Endothelial cell of umbilical vein (primary cell): ENCODE measurements around the gene CD84. TPM values are rescaled to one million over a fixed set of nuclear protein-coding genes. Genes with fewer than 3 reads are reported as not detected.

Experiments used
- BruUV-seq: library from RNA; stranded (reverse); fragments of 400-500 nt; replicated peaks from 2 replicates; lab custom pipeline; 2021; lab: Mats Ljungman, UMichigan
- CTCF ChIA-PET: fragments of 300-600, 350-600 bp; sonication (Branson Sonifier 250); formaldehyde crosslinking; loops from one replicate; lab custom pipeline; 2021; ENCODE audit warnings: antibody characterized with exemption, inconsistent platforms; lab: Charles Lee
- POLR2A ChIA-PET: fragments of 300-600, 350-600 bp; sonication (Branson Sonifier 250); formaldehyde crosslinking; loops from one replicate; lab custom pipeline; 2021; ENCODE audit warnings: antibody characterized with exemption, inconsistent platforms; lab: Charles Lee
- DNase-seq: peaks from one replicate; pipeline ENCODE4 v3.0.0-alpha.2; 2011; ENCODE audit warnings: low read depth, low spot score
- FAIRE-seq: peaks from 2 replicates; lab custom pipeline; 2011; peaks lifted over from hg19 to GRCh38; lab: Jason Lieb, UNC
- H2AFZ ChIP-seq: 2 replicates; pipeline ENCODE4 v1.6.0; 2012; ENCODE audit warnings: low read depth, low read length, control low read depth, inconsistent platforms
- H3K27ac ChIP-seq: 2 replicates; pipeline ENCODE4 v1.5.1; 2011; ENCODE audit warnings: low read depth, mild to moderate bottlenecking, control low read depth, low read length, moderate library complexity; ENCODE audit not compliant: insufficient read depth
- H3K27me3 ChIP-seq, 2 experiments: 2 replicates each; pipeline versions ENCODE4 v1.6.0 to v1.6.1; 2011; ENCODE audit warnings: low read length in 2 of 2, mixed read lengths in 1 of 2; ENCODE audit not compliant: control insufficient read depth in 2 of 2, insufficient read depth in 2 of 2
- H3K36me3 ChIP-seq, 2 experiments: 2 replicates in 1 of 2; 3 replicates in 1 of 2; pipeline ENCODE4 v1.5.1; 2011; ENCODE audit warnings: low read length in 2 of 2, mild to moderate bottlenecking in 1 of 2, moderate library complexity in 1 of 2; ENCODE audit not compliant: control insufficient read depth in 2 of 2, insufficient read depth in 2 of 2; ENCODE audit errors: extremely low read depth in 1 of 2
- H3K4me1 ChIP-seq: 3 replicates; pipeline ENCODE4 v1.5.1; 2011; ENCODE audit warnings: mild to moderate bottlenecking, low read length; ENCODE audit not compliant: control insufficient read depth, insufficient read depth; ENCODE audit errors: extremely low read depth
- H3K4me2 ChIP-seq: 2 replicates; pipeline ENCODE4 v1.6.1; 2011; ENCODE audit warnings: low read length, control low read depth, mixed read lengths; ENCODE audit not compliant: insufficient read depth
- H3K4me3 ChIP-seq, 3 experiments: fragments of 200-600 bp in 1 of 3; sonication (generic), shearing (Covaris generic) in 1 of 3; replicated peaks in 1 of 3; 2 replicates each; pipeline ENCODE4 v1.5.1; 2011 to 2016; ENCODE audit warnings: control low read depth in 3 of 3, low read length in 3 of 3, mild to moderate bottlenecking in 2 of 3, inconsistent platforms in 1 of 3, low read depth in 1 of 3, moderate library complexity in 1 of 3; ENCODE audit not compliant: insufficient read depth in 1 of 3
- H3K79me2 ChIP-seq: 2 replicates; pipeline ENCODE4 v1.6.0; 2012; ENCODE audit warnings: low read length, inconsistent platforms; ENCODE audit not compliant: control insufficient read depth, insufficient read depth
- H3K9ac ChIP-seq: replicated peaks from 2 replicates; pipeline ENCODE3; 2011; ENCODE audit warnings: low read length, control low read depth; ENCODE audit not compliant: insufficient read depth; ENCODE audit errors: extremely low read depth
- H3K9me1 ChIP-seq: replicated peaks from 3 replicates; pipeline ENCODE4 v1.6.0; 2011; ENCODE audit warnings: mild to moderate bottlenecking, low read length; ENCODE audit not compliant: control insufficient read depth, insufficient read depth; ENCODE audit errors: extremely low read depth
- H3K9me3 ChIP-seq: replicated peaks from 2 replicates; pipeline ENCODE4 v1.5.1; 2012; ENCODE audit warnings: low read length, inconsistent platforms; ENCODE audit not compliant: control insufficient read depth, insufficient read depth
- H4K20me1 ChIP-seq: replicated peaks from 2 replicates; pipeline ENCODE3; 2011; ENCODE audit warnings: mild to moderate bottlenecking, low read length; ENCODE audit not compliant: control insufficient read depth, insufficient read depth; ENCODE audit errors: extremely low read depth
- EZH2 ChIP-seq: IDR thresholded peaks from 2 replicates; pipeline ENCODE4 v1.6.1; 2012; ENCODE audit warnings: borderline replicate concordance, low read depth, mild to moderate bottlenecking, moderate library complexity, low read length, inconsistent platforms; ENCODE audit not compliant: severe bottlenecking
- FOS ChIP-seq: IDR thresholded peaks from 2 replicates; pipeline ENCODE4 v1.6.1; 2011; ENCODE audit warnings: mild to moderate bottlenecking, low read length, moderate library complexity, borderline replicate concordance; ENCODE audit not compliant: insufficient read depth
- GATA2 ChIP-seq: IDR thresholded peaks from 2 replicates; pipeline ENCODE4 v1.7.0; 2011; ENCODE audit warnings: low read depth, mild to moderate bottlenecking, moderate library complexity, mixed read lengths, low read length; ENCODE audit not compliant: insufficient read length, insufficient read depth
- JUN ChIP-seq: IDR thresholded peaks from 2 replicates; pipeline ENCODE4 v1.6.1; 2011; ENCODE audit warnings: borderline replicate concordance, low read depth; ENCODE audit not compliant: insufficient read length, insufficient read depth
- MYC ChIP-seq: IDR thresholded peaks from one replicate; pipeline ENCODE4 v1.6.1; 2011; ENCODE audit warnings: mild to moderate bottlenecking, low read depth, low read length
- POLR2A ChIP-seq: IDR thresholded peaks from 2 replicates; pipeline ENCODE4 v1.6.1; 2012; ENCODE audit warnings: low read depth, mild to moderate bottlenecking, control low read depth, low read length
- dilution Hi-C: fragments of 300-500 bp; cut with MboI; formaldehyde crosslinking; loops from one replicate; pipeline ENCODE4 v1.15.0; 2019; ENCODE audit warnings: low sequenced_read_pairs; ENCODE audit not compliant: extremely low pct_ligation_motif_present
- intact Hi-C: fragments of 100-400 bp; cut with micrococcal nuclease; formaldehyde crosslinking; loops from one replicate; pipeline ENCODE4 v1.10.0; 2022
- polyA plus RNA-seq, 4 experiments: library from polyadenylated mRNA; depleted of rRNA in 3 of 4; stranded (reverse) in 3 of 4; unstranded in 1 of 4; fragments of >200 nt; gene quantifications; 2 replicates each; pipeline versions ENCODE4 v1.2.1 to v1.2.3, GENCODE V29; 2011 to 2012; ENCODE audit warnings: missing spikeins in 1 of 4
- total RNA-seq: library from RNA; stranded (reverse); gene quantifications from 2 replicates; pipeline ENCODE4 v1.2.3, GENCODE V29; 2021
- TF ChIP-seq, protein P1 (sequence below): IDR thresholded peaks from 2 replicates; pipeline ENCODE4 v1.6.1; 2011; ENCODE audit not compliant: insufficient read depth, insufficient read length
- TF ChIP-seq, protein P2 (sequence below), 2 donors: IDR thresholded peaks; 1 replicate in 1 of 2; 2 replicates in 1 of 2; pipeline ENCODE4 v1.5.1; 2011; ENCODE audit warnings: low read length in 2 of 2, mild to moderate bottlenecking in 2 of 2, moderate library complexity in 2 of 2, control low read depth in 1 of 2, inconsistent platforms in 1 of 2, low read depth in 1 of 2; ENCODE audit not compliant: insufficient read depth in 1 of 2; ENCODE audit errors: extremely low read depth in 1 of 2

CD84 gene
- total and polyA plus RNA-seq, 2 donors (not counting 3 experiments of a cell fraction or from before 2014, with no cell fraction given), result not detected

DNA sequence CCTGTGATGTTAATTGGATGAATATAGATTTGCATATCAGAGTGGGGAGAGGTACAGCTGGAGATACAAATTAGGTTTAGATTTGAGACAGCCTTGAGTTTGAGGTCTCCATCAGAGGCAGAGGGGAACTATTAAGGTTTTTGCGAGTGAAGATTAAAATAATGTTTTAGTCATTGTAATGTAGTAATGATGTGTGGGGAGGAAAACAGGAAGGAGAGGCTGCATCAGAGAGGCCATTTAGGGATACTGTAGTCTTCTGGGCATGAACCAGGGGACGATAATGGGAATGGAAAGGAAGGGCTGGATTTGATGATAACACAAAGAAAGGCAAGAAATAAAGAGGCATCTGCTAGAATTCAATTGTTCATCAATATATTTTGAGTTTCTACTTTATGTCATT, 9.5 kb downstream of the CD84 start:
- Histone ChIP-seq H3K9me3 (no peaks in the 10 kb centered on the region), H3K79me2 (no peaks in the 10 kb centered on the region), H3K36me3 (no peaks in the 10 kb centered on the region), H3K9me1 (no peaks in the 10 kb centered on the region), H3K27ac (no peak overlapping the region), H4K20me1 (no peaks in the 10 kb centered on the region), H2AFZ (no peak overlapping the region), H3K4me1 (no peaks in the 10 kb centered on the region), H3K9ac (no peak overlapping the region), H3K27me3 (no peaks in the 10 kb centered on the region), H3K4me3 (no peak overlapping the region), H3K4me2 (no peak overlapping the region)
- dilution Hi-C loops, result no loop called here
- intact Hi-C loops, result no loop called here
- ChIA-PET POLR2A (no interaction called here), CTCF (interaction anchor here (0.8 to 1.0 kb wide), 2 partner anchors 37 to 39 kb away, joined by 3 read pairs; no protein-coding TSS in a partner anchor)
- TF ChIP-seq GATA2, result no peak
- no peak for TF ChIP-seq JUN
- no peak for TF ChIP-seq EZH2
- no peak for TF ChIP-seq MYC
- TF ChIP-seq POLR2A, result no peak
- TF ChIP-seq, protein P1, sequence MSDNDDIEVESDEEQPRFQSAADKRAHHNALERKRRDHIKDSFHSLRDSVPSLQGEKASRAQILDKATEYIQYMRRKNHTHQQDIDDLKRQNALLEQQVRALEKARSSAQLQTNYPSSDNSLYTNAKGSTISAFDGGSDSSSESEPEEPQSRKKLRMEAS, result no peak
- TF ChIP-seq, protein P2, sequence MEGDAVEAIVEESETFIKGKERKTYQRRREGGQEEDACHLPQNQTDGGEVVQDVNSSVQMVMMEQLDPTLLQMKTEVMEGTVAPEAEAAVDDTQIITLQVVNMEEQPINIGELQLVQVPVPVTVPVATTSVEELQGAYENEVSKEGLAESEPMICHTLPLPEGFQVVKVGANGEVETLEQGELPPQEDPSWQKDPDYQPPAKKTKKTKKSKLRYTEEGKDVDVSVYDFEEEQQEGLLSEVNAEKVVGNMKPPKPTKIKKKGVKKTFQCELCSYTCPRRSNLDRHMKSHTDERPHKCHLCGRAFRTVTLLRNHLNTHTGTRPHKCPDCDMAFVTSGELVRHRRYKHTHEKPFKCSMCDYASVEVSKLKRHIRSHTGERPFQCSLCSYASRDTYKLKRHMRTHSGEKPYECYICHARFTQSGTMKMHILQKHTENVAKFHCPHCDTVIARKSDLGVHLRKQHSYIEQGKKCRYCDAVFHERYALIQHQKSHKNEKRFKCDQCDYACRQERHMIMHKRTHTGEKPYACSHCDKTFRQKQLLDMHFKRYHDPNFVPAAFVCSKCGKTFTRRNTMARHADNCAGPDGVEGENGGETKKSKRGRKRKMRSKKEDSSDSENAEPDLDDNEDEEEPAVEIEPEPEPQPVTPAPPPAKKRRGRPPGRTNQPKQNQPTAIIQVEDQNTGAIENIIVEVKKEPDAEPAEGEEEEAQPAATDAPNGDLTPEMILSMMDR (IDR thresholded peaks at IDR 0.05; ENCODE audit: extremely low read depth in 1 of 2, insufficient read depth in 1 of 2, low read depth in 1 of 2, low read length in 2 of 2), result no peak
- no peak for TF ChIP-seq FOS
- BruUV-seq, result no TSS peak
- FAIRE-seq (no peak), DNase-seq (no peak)
